K562 (cell line): ENCODE results near the gene MAN2A1. TPM values are rescaled to one million over a fixed set of nuclear protein-coding genes. Genes with fewer than 3 reads are reported as not detected.

Experiments
- CBX3 ChIP-seq, 2 experiments: IDR thresholded peaks; 1 replicate in 1 of 2; 2 replicates in 1 of 2; pipeline ENCODE4 v1.6.1; 2012; ENCODE audit warnings: inconsistent platforms in 2 of 2, low read length in 2 of 2, borderline replicate concordance in 1 of 2, control low read depth in 1 of 2
- MEIS2 ChIP-seq: fragments of 450-650 bp; IDR thresholded peaks from 2 replicates; pipeline ENCODE4 v1.6.1; 2014; ENCODE audit warnings: mild to moderate bottlenecking; ENCODE audit not compliant: partially characterized antibody
- STAG1 ChIP-seq: sonication (generic); formaldehyde crosslinking; IDR thresholded peaks from 2 replicates; pipeline ENCODE4 v1.5.0; 2020; ENCODE audit warnings: missing genetic modification reagents, borderline replicate concordance
- TRIM28 ChIP-seq: fragments of 450-650 bp; IDR thresholded peaks from 2 replicates; pipeline ENCODE4 v1.6.1; 2017
- ZNF699 ChIP-seq: fragments of 250-450 bp; sonication (Bioruptor Pico); IDR thresholded peaks from 2 replicates; pipeline ENCODE4 v1.8.0; 2021; ENCODE audit warnings: mild to moderate bottlenecking, moderate library complexity; ENCODE audit not compliant: insufficient replicate concordance
- polyA plus RNA-seq, 8 experiments: library from polyadenylated mRNA; depleted of rRNA in 4 of 8; stranded (reverse) in 5 of 8; unstranded in 3 of 8; fragments of >200 nt; fragmentation: Nextera tagmentation in 2 of 8; fragmentation: Illumina TruSeq in 1 of 8; extraction: Ambion mirVana in 2 of 8; extraction: Trizol in 1 of 8; gene quantifications; 2 replicates each; pipeline versions ENCODE4 v1.2.1 to v1.2.3, GENCODE V29; 2011 to 2014; ENCODE audit warnings: inconsistent platforms in 1 of 8, missing spikeins in 1 of 8
- total RNA-seq, 7 experiments: library from RNA; depleted of rRNA in 6 of 7; stranded (reverse); fragments of >200 nt in 6 of 7; fragmentation: Illumina TruSeq in 2 of 7; extraction: Trizol in 2 of 7; gene quantifications; 2 replicates each; pipeline versions ENCODE4 v1.2.1 to v1.2.3, GENCODE V29; 2011 to 2021; ENCODE audit warnings: low replicate concordance in 1 of 7
- TF ChIP-seq, protein P1 (sequence below), 2 experiments: fragments of 450-650 bp in 1 of 2; sonication (generic) in 1 of 2; formaldehyde crosslinking in 1 of 2; IDR thresholded peaks; 2 replicates each; pipeline versions ENCODE4 v1.7.1 to v1.9.0; 2016 to 2022; ENCODE audit warnings: inconsistent platforms in 1 of 2, mild to moderate bottlenecking in 1 of 2, missing genetic modification reagents in 1 of 2
- TF ChIP-seq, protein P2 (sequence below): fragments of 450-650 bp; formaldehyde crosslinking; IDR thresholded peaks from 2 replicates; pipeline ENCODE4 v1.4.0; 2020; ENCODE audit warnings: mild to moderate bottlenecking, moderate library complexity
- TF ChIP-seq, protein P3 (sequence below), 3 experiments: IDR thresholded peaks in 2 of 3; conservative IDR thresholded peaks in 1 of 3; 2 replicates each; pipeline ENCODE4 v1.5.1; 2011 to 2012; ENCODE audit warnings: low read length in 3 of 3, mild to moderate bottlenecking in 3 of 3, control low read depth in 2 of 3, improper control_type of control experiment in 1 of 3, inconsistent platforms in 1 of 3, low read depth in 1 of 3, mixed read lengths in 1 of 3, moderate library complexity in 1 of 3; ENCODE audit not compliant: insufficient read depth in 2 of 3
- TF ChIP-seq, protein P4 (sequence below): fragments of 250-450 bp; sonication (Bioruptor Pico); IDR thresholded peaks from 2 replicates; pipeline ENCODE4 v1.5.0; 2021
- TF ChIP-seq, protein P5 (sequence below), 2 experiments: fragments of 450-650 bp; IDR thresholded peaks; 2 replicates each; pipeline ENCODE4 v1.6.1; 2016

Gene MAN2A1
- total and polyA plus RNA-seq, 9 of the 15 experiments (the other 6 are each of a cell fraction or from before 2014, with no cell fraction given): 5.2 to 32.0 (median 19.8) TPM

DNA sequence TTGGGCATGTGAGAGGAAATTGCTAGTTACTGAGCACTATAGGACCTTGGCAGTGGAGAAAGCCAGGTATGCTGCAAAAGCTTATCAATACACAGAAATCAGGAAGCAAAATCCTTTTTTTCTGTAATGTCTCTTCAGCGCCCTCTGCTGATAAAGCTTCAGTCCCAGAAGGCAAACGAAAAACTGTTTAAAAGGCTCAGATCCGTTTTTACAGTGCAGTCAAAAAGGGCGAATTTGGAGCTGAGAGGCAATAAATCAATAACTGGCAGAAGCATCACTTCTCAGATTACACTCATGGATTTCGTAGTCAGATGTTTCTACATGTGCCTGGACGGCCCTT, 1.1 kb upstream of the MAN2A1 start (continued):
- TF ChIP-seq, protein P1, sequence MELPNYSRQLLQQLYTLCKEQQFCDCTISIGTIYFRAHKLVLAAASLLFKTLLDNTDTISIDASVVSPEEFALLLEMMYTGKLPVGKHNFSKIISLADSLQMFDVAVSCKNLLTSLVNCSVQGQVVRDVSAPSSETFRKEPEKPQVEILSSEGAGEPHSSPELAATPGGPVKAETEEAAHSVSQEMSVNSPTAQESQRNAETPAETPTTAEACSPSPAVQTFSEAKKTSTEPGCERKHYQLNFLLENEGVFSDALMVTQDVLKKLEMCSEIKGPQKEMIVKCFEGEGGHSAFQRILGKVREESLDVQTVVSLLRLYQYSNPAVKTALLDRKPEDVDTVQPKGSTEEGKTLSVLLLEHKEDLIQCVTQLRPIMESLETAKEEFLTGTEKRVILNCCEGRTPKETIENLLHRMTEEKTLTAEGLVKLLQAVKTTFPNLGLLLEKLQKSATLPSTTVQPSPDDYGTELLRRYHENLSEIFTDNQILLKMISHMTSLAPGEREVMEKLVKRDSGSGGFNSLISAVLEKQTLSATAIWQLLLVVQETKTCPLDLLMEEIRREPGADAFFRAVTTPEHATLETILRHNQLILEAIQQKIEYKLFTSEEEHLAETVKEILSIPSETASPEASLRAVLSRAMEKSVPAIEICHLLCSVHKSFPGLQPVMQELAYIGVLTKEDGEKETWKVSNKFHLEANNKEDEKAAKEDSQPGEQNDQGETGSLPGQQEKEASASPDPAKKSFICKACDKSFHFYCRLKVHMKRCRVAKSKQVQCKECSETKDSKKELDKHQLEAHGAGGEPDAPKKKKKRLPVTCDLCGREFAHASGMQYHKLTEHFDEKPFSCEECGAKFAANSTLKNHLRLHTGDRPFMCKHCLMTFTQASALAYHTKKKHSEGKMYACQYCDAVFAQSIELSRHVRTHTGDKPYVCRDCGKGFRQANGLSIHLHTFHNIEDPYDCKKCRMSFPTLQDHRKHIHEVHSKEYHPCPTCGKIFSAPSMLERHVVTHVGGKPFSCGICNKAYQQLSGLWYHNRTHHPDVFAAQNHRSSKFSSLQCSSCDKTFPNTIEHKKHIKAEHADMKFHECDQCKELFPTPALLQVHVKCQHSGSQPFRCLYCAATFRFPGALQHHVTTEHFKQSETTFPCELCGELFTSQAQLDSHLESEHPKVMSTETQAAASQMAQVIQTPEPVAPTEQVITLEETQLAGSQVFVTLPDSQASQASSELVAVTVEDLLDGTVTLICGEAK (IDR thresholded peaks at IDR 0.05): 0 out of 2 replicates have a peak, but pooled peaks have one; percentile 25
- TF ChIP-seq, protein P1 (CRISPR knock-in tag; IDR thresholded peaks at IDR 0.05): no peak
- TF ChIP-seq STAG1 (CRISPR knock-in tag) (peak; percentile 21; the same call in 1 of the 2 replicates), CBX3 (IDR thresholded peaks at IDR 0.05; ENCODE audit: borderline replicate concordance in 1 of 2, low read length in 2 of 2) (peak in 1 of 2 experiments; percentile 95; a peak in 2 of 3 replicates), TRIM28 (peak; percentile 72; the same call in 1 of the 2 replicates), ZNF699 (CRISPR knock-in tag) (peak; percentile 51), MEIS2 (peak; percentile 97)
- TF ChIP-seq, protein P2, sequence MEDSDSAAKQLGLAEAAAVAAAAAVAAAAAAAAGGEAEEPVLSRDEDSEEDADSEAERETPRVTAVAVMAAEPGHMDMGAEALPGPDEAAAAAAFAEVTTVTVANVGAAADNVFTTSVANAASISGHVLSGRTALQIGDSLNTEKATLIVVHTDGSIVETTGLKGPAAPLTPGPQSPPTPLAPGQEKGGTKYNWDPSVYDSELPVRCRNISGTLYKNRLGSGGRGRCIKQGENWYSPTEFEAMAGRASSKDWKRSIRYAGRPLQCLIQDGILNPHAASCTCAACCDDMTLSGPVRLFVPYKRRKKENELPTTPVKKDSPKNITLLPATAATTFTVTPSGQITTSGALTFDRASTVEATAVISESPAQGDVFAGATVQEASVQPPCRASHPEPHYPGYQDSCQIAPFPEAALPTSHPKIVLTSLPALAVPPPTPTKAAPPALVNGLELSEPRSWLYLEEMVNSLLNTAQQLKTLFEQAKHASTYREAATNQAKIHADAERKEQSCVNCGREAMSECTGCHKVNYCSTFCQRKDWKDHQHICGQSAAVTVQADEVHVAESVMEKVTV (CRISPR knock-in tag): peak; percentile 70
- TF ChIP-seq, protein P3, sequence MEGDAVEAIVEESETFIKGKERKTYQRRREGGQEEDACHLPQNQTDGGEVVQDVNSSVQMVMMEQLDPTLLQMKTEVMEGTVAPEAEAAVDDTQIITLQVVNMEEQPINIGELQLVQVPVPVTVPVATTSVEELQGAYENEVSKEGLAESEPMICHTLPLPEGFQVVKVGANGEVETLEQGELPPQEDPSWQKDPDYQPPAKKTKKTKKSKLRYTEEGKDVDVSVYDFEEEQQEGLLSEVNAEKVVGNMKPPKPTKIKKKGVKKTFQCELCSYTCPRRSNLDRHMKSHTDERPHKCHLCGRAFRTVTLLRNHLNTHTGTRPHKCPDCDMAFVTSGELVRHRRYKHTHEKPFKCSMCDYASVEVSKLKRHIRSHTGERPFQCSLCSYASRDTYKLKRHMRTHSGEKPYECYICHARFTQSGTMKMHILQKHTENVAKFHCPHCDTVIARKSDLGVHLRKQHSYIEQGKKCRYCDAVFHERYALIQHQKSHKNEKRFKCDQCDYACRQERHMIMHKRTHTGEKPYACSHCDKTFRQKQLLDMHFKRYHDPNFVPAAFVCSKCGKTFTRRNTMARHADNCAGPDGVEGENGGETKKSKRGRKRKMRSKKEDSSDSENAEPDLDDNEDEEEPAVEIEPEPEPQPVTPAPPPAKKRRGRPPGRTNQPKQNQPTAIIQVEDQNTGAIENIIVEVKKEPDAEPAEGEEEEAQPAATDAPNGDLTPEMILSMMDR (IDR thresholded peaks at IDR 0.05 in 2 of 3, conservative IDR thresholded peaks at IDR 0.05 in 1 of 3; ENCODE audit: insufficient read depth in 2 of 3, low read depth in 1 of 3, low read length in 3 of 3): peak; percentile 59 to 72 (median 70)
- TF ChIP-seq, protein P4, sequence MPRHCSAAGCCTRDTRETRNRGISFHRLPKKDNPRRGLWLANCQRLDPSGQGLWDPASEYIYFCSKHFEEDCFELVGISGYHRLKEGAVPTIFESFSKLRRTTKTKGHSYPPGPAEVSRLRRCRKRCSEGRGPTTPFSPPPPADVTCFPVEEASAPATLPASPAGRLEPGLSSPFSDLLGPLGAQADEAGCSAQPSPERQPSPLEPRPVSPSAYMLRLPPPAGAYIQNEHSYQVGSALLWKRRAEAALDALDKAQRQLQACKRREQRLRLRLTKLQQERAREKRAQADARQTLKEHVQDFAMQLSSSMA (CRISPR knock-in tag): no peak
- TF ChIP-seq, protein P5, sequence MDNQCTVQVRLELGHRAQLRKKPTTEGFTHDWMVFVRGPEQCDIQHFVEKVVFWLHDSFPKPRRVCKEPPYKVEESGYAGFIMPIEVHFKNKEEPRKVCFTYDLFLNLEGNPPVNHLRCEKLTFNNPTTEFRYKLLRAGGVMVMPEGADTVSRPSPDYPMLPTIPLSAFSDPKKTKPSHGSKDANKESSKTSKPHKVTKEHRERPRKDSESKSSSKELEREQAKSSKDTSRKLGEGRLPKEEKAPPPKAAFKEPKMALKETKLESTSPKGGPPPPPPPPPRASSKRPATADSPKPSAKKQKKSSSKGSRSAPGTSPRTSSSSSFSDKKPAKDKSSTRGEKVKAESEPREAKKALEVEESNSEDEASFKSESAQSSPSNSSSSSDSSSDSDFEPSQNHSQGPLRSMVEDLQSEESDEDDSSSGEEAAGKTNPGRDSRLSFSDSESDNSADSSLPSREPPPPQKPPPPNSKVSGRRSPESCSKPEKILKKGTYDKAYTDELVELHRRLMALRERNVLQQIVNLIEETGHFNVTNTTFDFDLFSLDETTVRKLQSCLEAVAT (IDR thresholded peaks at IDR 0.05): 0 out of 4 replicates have a peak, but pooled peaks of 1 of the 2 experiments have one; percentile 15
